Lung (tissue), 12 donors: ENCODE results near the gene ATRIP. TPM values are rescaled to one million over a fixed set of nuclear protein-coding genes. Genes with fewer than 3 reads are reported as not detected.

Experiments used
- ATAC-seq: fragments of 200-7000 bp; cut with Tn5 transposase; one replicate; pipeline ENCODE4 v1.9.1; 2020; ENCODE audit warnings: moderate number of reproducible peaks; ENCODE audit not compliant: insufficient read depth, low FRiP score
- DNase-seq, 3 donors: peaks; one replicate each; pipeline ENCODE4 v3.0.0-alpha.2; 2013 to 2017
- H3K27ac ChIP-seq, 2 donors: one replicate each; pipeline ENCODE4 v1.5.1; 2013; ENCODE audit warnings: mild to moderate bottlenecking in 2 of 2, moderate library complexity in 2 of 2, control low read depth in 1 of 2, inconsistent platforms in 1 of 2, low read depth in 1 of 2, low read length in 1 of 2
- H3K27me3 ChIP-seq, 3 donors: one replicate each; pipeline ENCODE4 v1.5.1; 2013; ENCODE audit warnings: low read length in 2 of 3; ENCODE audit not compliant: control insufficient read depth in 3 of 3, insufficient read depth in 3 of 3
- H3K36me3 ChIP-seq, 4 donors: one replicate each; pipeline ENCODE4 v1.5.1; 2013; ENCODE audit warnings: low read length in 4 of 4, mild to moderate bottlenecking in 1 of 4, moderate library complexity in 1 of 4; ENCODE audit not compliant: control insufficient read depth in 4 of 4, insufficient read depth in 4 of 4
- H3K4me1 ChIP-seq, 5 donors: one replicate each; pipeline ENCODE4 v1.5.1; 2013; ENCODE audit warnings: low read length in 5 of 5, mild to moderate bottlenecking in 2 of 5, moderate library complexity in 1 of 5; ENCODE audit not compliant: control insufficient read depth in 5 of 5, insufficient read depth in 5 of 5
- H3K4me3 ChIP-seq: one replicate; pipeline ENCODE4 v1.5.1; 2013; ENCODE audit warnings: mild to moderate bottlenecking, control low read depth, moderate library complexity
- H3K9ac ChIP-seq, 2 donors: one replicate each; pipeline ENCODE4 v1.5.1; 2013; ENCODE audit warnings: low read length in 2 of 2, control low read depth in 1 of 2; ENCODE audit not compliant: insufficient read depth in 1 of 2
- H3K9me3 ChIP-seq, 4 donors: one replicate each; pipeline ENCODE4 v1.5.1; 2013; ENCODE audit warnings: low read length in 3 of 4, mild to moderate bottlenecking in 1 of 4, moderate library complexity in 1 of 4; ENCODE audit not compliant: control insufficient read depth in 4 of 4, insufficient read depth in 3 of 4
- WGBS, 2 donors: extraction: QIAGEN DNeasy Blood & Tissue Kit; methylation state at CpG; one replicate each; pipeline ENCODE4 v1.1.7; 2013; 5-methylcytosine and 5-hydroxymethylcytosine counted together
- polyA plus RNA-seq, 2 donors: library from polyadenylated mRNA; stranded (reverse); fragments of 200-250 nt; gene quantifications; one replicate each; pipeline ENCODE4 v1.2.1, GENCODE V29; 2013
- total RNA-seq, 2 donors: library from RNA; depleted of rRNA in 1 of 2; stranded (reverse); fragments of >200 nt in 1 of 2; gene quantifications; one replicate each; pipeline ENCODE4 v1.2.1, GENCODE V29; 2014 to 2021
- TF ChIP-seq, protein P1 (sequence below): IDR thresholded peaks from 2 replicates; pipeline ENCODE4 v1.5.1; 2012; ENCODE audit warnings: mild to moderate bottlenecking; ENCODE audit errors: control extremely low read depth, extremely low read depth
- donor health status: control.
- donor health status: control.
- donor health status: Bipolar disorder and iron deficiency.
- donor health status: healthy.
- donor health status: DM: yes; HTN: yes; CAD: no.

The ATRIP gene
- total and polyA plus RNA-seq, 4 donors: 4.8 to 7.6 (median 6.3) TPM

DNA sequence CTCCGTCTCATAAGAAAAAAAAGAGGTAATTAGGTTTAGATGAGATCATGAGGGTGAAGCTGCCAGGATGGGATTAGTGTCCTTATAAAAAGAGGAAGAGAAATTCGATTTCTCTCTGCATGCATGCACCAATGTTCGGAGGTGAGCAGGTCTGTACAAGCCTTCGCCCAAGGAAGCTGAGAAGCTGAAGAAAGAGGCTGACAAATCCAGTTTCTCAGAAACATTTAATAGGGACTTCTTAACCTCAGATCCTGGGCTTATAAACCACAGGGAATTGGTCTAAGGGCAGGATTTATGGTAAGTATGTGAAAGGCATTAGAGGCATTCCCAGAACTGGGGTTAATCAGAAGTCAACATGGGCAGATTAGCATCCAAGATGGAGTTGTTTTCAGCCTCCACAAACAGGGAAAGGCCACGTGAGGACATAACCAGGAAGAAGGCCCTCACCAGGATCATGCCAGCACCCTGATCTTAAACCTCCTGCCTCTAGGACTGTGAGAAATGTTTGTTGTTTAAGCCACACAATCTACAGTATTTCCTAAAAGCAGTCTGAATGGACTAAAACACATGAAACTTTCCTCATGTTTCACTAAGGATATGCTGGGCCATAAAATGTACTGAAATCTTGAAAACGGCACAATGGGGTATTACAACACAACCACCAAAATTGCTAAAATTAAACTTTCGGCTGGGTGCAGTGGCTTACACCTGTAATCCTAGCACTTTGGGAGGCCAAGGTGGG is 46.1 kb downstream of the ATRIP start:
- TF ChIP-seq, protein P1, sequence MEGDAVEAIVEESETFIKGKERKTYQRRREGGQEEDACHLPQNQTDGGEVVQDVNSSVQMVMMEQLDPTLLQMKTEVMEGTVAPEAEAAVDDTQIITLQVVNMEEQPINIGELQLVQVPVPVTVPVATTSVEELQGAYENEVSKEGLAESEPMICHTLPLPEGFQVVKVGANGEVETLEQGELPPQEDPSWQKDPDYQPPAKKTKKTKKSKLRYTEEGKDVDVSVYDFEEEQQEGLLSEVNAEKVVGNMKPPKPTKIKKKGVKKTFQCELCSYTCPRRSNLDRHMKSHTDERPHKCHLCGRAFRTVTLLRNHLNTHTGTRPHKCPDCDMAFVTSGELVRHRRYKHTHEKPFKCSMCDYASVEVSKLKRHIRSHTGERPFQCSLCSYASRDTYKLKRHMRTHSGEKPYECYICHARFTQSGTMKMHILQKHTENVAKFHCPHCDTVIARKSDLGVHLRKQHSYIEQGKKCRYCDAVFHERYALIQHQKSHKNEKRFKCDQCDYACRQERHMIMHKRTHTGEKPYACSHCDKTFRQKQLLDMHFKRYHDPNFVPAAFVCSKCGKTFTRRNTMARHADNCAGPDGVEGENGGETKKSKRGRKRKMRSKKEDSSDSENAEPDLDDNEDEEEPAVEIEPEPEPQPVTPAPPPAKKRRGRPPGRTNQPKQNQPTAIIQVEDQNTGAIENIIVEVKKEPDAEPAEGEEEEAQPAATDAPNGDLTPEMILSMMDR: no peak
- no peak overlapping the region for H3K27ac ChIP-seq
- H3K4me3 ChIP-seq: no peak overlapping the region
- DNase-seq (no peak), ATAC-seq (no peak)
- no peaks in the 10 kb centered on the region for H3K27me3 ChIP-seq
- no peaks in the 10 kb centered on the region for H3K4me1 ChIP-seq
- H3K9ac ChIP-seq: no peak overlapping the region
- no peaks in the 10 kb centered on the region for H3K9me3 ChIP-seq
- WGBS, 2 donors: 61 to 80% methylated on average over 7 of the region's 7 CpGs
- H3K36me3 ChIP-seq: peaks cover 0 to 10% (median under 1%) of the 10 kb centered on the region in 4 donors

DNA sequence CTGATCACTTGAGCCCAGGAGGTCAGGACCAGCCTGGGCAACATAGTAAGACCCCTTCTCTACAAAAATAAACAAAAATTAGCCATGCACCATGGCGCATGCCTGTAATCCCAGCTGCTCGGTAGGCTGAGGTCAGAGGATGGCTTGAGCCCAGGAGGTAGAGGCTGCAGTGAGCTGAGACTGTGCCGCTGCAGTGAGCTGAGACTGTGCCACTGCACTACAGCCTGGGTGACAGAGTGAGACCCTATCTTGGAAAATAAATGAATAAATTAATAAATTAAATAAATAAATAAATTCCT is 46.6 kb downstream of the ATRIP start:
- Histone ChIP-seq H3K27me3 (no peaks in the 10 kb centered on the region), H3K4me1 (no peaks in the 10 kb centered on the region), H3K9ac (no peak overlapping the region), H3K36me3 (peaks cover 0 to 11% (median under 1%) of the 10 kb centered on the region in 4 donors), H3K9me3 (no peaks in the 10 kb centered on the region), H3K27ac (no peak overlapping the region), H3K4me3 (no peak overlapping the region)
- ATAC-seq: no peak
- 94 to 98% methylated on average over 3 of the region's 3 CpGs for WGBS, 2 donors
- no peak for DNase-seq
- TF ChIP-seq, protein P1: no peak

DNA sequence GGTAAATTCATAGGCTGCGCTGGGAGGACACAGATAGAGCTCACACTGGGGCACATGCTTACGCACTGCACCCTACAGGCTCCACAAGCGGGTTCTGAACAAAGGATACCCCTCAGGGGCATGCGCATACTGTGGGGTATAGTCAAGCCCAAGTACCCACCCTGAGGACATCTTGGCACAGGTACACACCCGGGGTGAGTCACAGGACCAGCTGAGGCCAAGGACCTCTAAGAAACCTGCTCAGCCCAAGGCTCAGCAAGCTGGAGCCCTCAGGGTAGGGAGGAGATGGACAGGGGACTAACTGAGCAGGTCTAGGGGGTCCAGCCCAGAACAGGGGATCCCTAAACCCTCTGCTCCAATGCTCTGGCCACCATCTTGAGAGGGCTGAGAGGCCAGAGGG is 54.1 kb downstream of the ATRIP start:
- H3K9ac ChIP-seq: no peak overlapping the region
- no peak for ATAC-seq
- H3K4me1 ChIP-seq: peaks cover 0 to 17% (median 13%) of the 10 kb centered on the region in 5 donors
- H3K4me3 ChIP-seq: no peak overlapping the region
- TF ChIP-seq, protein P1: no peak
- 94 to 99% methylated on average over 5 of the region's 5 CpGs for WGBS, 2 donors
- H3K27me3 ChIP-seq: no peaks in the 10 kb centered on the region
- peaks cover 0 to 17% (median 0%) of the 10 kb centered on the region in 4 donors for H3K36me3 ChIP-seq
- H3K27ac ChIP-seq: peak overlapping the region in 1 of 2 donors; percentile 20
- DNase-seq: no peak
- no peaks in the 10 kb centered on the region for H3K9me3 ChIP-seq

DNA sequence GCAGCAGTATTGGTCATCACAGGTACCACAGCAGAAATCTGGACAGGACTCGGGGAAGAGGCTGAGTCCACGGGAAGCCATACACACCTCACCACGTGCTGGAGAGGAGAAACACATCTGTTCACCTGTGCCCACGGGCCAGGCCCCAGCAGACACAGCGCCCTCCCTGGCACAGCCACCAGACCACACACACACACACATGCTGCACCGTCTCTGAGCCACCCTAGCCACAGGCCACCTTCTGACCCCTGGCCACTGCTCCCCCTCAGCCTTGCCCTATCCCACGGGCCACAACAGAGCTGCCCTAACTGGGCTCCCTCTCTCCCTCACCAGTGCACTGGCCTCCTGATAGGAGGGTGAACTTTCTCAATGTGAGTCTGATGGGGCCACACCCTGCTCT is 54.7 kb downstream of the ATRIP start:
- 84 to 93% methylated on average over 7 of the region's 7 CpGs for WGBS, 2 donors
- ATAC-seq (no peak), DNase-seq (no peak)
- no peak overlapping the region for H3K4me3 ChIP-seq
- no peak overlapping the region for H3K27ac ChIP-seq
- TF ChIP-seq, protein P1: no peak
- peaks cover 0 to 17% (median 13%) of the 10 kb centered on the region in 5 donors for H3K4me1 ChIP-seq
- no peaks in the 10 kb centered on the region for H3K9me3 ChIP-seq
- no peak overlapping the region for H3K9ac ChIP-seq
- H3K36me3 ChIP-seq: peaks cover 0 to 17% (median 0%) of the 10 kb centered on the region in 4 donors
- H3K27me3 ChIP-seq: no peaks in the 10 kb centered on the region
